Tibial nerve (tissue), 4 donors: Measurements from ENCODE around the gene ATP1B3.

Source experiments
- CTCF ChIP-seq, 5 experiments: fragments of 200-600 bp in 3 of 5; fragments of 450-650 bp in 2 of 5; sonication (generic) in 3 of 5; IDR thresholded peaks; one replicate each; pipeline ENCODE4 v1.5.1; 2016 to 2019; ENCODE audit warnings: antibody characterized with exemption in 5 of 5, mild to moderate bottlenecking in 3 of 5, moderate library complexity in 2 of 5
- EP300 ChIP-seq, 2 donors: sonication (generic); formaldehyde crosslinking; IDR thresholded peaks; one replicate each; pipeline ENCODE4 v1.6.1; 2017; ENCODE audit warnings: antibody characterized with exemption in 2 of 2, mild to moderate bottlenecking in 1 of 2
- POLR2A ChIP-seq, 2 donors: fragments of 450-650 bp; IDR thresholded peaks; one replicate each; pipeline ENCODE4 v1.6.1; 2017; ENCODE audit warnings: antibody characterized with exemption in 2 of 2, mild to moderate bottlenecking in 2 of 2, moderate library complexity in 2 of 2

- no peak for TF ChIP-seq CTCF (IDR thresholded peaks at IDR 0.05)
- peak in 1 of 2 donors; percentile 21 for TF ChIP-seq EP300 (IDR thresholded peaks at IDR 0.05)
- TF ChIP-seq POLR2A (IDR thresholded peaks at IDR 0.05), result no peak
These were observed 63.8 kb downstream of the ATP1B3 start for GRCh38 chr3:141940194-141940776.
